Activated T-helper 2 cell treated with anti-CD3 and anti-CD28 coated beads, Interferon-gamma antibody, Interleukin-2, Interleukin-4, amounts not matched to agents 10 μg/mL and 5 μg/mL and 100 μg/mL, durations not matched to agents 14 hours and 24 hours and 36 hours (primary cell): Measurements from ENCODE around the gene PLIN5. TPM values are rescaled to one million over a fixed set of nuclear protein-coding genes. Genes with fewer than 3 reads are reported as not detected.
"Not testable (repeated sequence)": the region's sequence is repeated elsewhere in the genome, so short reads cannot be mapped to it uniquely, and the experiment has no call there.

Experiments used
- DNase-seq: peaks from one replicate; pipeline ENCODE4 v3.0.0; 2021; ENCODE audit warnings: low spot score
- H3K27ac Mint-ChIP-seq: one replicate; pipeline ENCODE4 v1.8.0; 2021; ENCODE audit warnings: mixed read lengths
- H3K27me3 Mint-ChIP-seq: one replicate; pipeline ENCODE4 v1.8.0; 2021; ENCODE audit warnings: low read depth, mixed read lengths
- H3K36me3 Mint-ChIP-seq: one replicate; pipeline ENCODE4 v1.8.0; 2021; ENCODE audit warnings: low read depth, mixed read lengths
- H3K4me1 Mint-ChIP-seq: one replicate; pipeline ENCODE4 v1.8.0; 2021; ENCODE audit warnings: low read depth, mixed read lengths
- H3K4me3 Mint-ChIP-seq: one replicate; pipeline ENCODE4 v1.8.0; 2021; ENCODE audit warnings: low read depth, mild to moderate bottlenecking, moderate library complexity, mixed read lengths
- H3K9me3 Mint-ChIP-seq: one replicate; pipeline ENCODE4 v1.8.0; 2021; ENCODE audit warnings: mixed read lengths
- intact Hi-C: fragments of 100-400 bp; cut with micrococcal nuclease; formaldehyde crosslinking; loops from one replicate; pipeline ENCODE4 v1.15.1; 2023
- total RNA-seq: library from RNA; stranded (reverse); gene quantifications from 2 replicates; pipeline ENCODE4 v1.2.3, GENCODE V29; 2022

Gene PLIN5
- total RNA-seq, 1 donor from 2014 or later, result 0.27 TPM

DNA sequence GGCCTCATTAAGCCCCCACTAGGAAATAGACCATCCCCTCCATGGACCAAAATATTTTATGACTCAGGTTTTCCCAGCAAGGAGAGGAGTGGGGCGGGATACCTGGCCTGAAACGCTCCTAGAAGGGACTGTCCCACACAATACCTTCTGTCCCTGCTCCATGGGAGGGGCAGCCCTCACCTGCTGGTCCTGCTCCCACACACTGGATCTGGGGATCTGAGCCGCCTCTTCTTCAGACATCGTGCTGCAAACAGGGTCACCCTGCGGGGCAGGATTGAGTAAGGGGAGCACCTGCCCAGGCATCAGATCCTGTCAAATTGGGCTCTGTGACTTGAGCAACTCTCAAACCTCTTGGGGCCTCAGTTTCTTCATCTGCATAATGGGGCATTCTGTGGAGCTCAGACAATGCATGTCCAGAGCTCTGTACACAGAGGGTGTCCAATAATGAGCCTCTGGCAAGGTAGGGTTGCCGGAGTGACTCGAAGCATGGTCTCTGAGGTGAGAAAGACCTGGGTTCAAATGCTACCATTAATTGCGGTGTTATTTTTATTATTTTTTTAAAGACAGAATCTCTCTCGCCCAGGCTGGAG lies 1.1 kb downstream of the PLIN5 start:
- Mint-ChIP-seq H3K9me3 (no peaks in the 10 kb centered on the region), H3K27ac (no peak overlapping the region), H3K4me1 (peaks cover 2% of the 10 kb centered on the region), H3K4me3 (no peak overlapping the region), H3K36me3 (no peaks in the 10 kb centered on the region), H3K27me3 (peaks cover 11% of the 10 kb centered on the region)
- DNase-seq, result no peak
- intact Hi-C loops, result no loop called here

DNA sequence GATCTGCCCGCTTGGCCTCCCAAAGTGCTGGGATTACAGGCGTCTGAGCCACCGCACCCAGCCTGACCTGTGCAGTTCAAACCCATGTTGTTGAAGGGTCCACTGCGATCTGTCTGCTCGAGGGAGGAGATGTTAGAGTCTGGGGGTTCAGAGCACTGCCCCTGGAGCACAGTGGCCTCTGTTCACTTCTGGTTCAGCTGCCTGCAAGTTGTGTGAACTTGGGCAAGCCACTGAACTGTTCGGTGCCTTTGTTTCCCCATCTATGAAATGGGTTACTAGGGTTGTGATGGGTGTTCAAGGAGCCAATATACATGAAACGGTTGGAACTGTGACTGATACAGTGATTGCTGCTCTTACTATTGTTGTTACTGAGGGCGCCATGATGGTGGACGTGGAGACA lies 1.7 kb downstream of the PLIN5 start:
- Mint-ChIP-seq H3K4me1 (peaks cover 2% of the 10 kb centered on the region), H3K36me3 (no peaks in the 10 kb centered on the region), H3K27ac (no peak overlapping the region), H3K4me3 (no peak overlapping the region), H3K9me3 (no peaks in the 10 kb centered on the region), H3K27me3 (peaks cover 11% of the 10 kb centered on the region)
- intact Hi-C loops, result no loop called here
- no peak for DNase-seq

DNA sequence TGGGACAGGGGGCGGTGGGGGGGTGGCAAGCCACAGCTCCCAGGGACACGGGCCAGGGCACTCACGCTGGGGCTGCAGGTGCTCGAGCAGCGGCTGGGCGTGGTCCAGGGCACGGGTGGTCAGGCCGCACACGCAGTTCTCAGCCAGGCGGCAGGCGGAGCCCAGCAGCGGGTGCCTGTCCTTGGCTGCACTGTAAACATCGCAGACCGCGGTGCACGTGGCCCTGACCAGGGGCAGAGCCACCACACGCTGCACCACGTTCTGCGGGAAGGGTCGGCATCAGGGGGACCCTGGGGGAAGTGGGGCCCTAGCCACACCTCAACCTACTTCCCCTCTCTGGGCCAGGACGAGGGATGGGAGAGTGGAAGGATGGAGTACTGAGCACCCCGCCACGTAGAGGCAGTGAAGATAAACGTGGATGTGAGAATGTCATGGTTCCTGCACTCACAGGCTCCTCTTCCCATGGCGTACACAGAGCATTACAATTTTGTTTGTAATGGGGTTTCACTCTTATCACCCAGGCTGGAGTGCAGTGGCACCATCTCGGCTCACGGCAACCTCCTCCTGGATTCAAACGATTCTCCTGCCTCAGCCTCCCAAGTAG lies 3.4 kb downstream of the PLIN5 start:
- no peak for DNase-seq
- peaks cover 2% of the 10 kb centered on the region for H3K4me1 Mint-ChIP-seq
- no peaks in the 10 kb centered on the region for H3K9me3 Mint-ChIP-seq
- no peaks in the 10 kb centered on the region for H3K36me3 Mint-ChIP-seq
- peaks cover 11% of the 10 kb centered on the region for H3K27me3 Mint-ChIP-seq
- no peak overlapping the region for H3K4me3 Mint-ChIP-seq
- intact Hi-C loops, result no loop called here
- H3K27ac Mint-ChIP-seq, result no peak overlapping the region

DNA sequence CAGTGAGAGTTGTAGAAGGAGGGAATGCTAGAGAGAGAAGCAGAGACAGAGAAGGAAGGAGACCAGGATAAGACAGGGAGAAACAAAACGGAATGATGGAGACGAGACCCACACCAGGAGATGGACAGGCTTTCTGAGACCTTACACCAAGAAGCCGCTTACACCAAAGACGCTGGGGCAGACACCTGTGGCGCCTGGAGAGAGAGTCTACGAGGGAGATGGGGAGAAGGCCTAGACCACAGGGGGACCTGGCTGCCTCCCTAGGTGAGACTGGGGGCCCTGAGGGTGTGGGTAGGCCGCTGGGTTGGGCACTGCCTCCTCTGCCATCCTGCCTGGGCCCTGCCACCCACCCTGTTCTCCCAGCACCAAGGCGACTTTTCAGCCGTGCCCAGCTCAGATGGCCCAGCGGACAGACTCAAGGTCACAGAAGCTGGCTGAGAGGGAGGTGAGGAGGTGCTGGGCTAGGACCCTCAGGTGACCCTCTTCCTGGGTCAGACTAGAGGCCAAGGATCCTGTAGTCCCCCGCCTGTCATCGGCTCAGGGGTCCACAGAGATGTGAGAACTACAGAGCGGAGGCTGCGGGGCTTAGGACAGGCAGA lies 5.0 kb downstream of the PLIN5 start:
- intact Hi-C loops, result no loop called here
- Mint-ChIP-seq H3K4me3 (no peak overlapping the region), H3K27ac (no peak overlapping the region), H3K36me3 (no peaks in the 10 kb centered on the region), H3K27me3 (peaks cover 8% of the 10 kb centered on the region), H3K4me1 (no peaks in the 10 kb centered on the region), H3K9me3 (no peaks in the 10 kb centered on the region)
- no peak for DNase-seq

DNA sequence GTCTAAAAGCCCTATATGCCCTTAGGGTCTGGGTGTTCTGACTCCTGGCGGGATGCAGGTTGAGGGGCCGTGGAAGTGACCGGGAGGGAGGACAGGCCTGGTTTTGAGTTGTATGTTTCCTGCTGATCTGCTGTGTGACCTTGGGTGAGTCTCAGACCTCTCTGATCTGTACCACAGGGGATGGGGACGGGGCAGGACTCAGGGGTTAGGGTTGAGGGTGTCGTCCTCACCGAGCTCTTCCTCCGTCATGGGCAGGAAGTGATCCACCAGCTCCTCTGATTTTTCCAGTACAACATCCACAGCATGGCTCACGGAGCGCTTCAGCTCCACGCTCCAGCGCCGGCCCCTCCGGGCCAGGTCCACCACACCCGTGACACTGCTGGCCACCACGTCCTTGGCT lies 6.2 kb downstream of the PLIN5 start:
- no peaks in the 10 kb centered on the region for H3K36me3 Mint-ChIP-seq
- no peaks in the 10 kb centered on the region for H3K9me3 Mint-ChIP-seq
- H3K27me3 Mint-ChIP-seq, result peaks cover 6% of the 10 kb centered on the region
- no peak overlapping the region for H3K27ac Mint-ChIP-seq
- no peaks in the 10 kb centered on the region for H3K4me1 Mint-ChIP-seq
- H3K4me3 Mint-ChIP-seq, result no peak overlapping the region
- intact Hi-C loops, result no loop called here
- no peak for DNase-seq

DNA sequence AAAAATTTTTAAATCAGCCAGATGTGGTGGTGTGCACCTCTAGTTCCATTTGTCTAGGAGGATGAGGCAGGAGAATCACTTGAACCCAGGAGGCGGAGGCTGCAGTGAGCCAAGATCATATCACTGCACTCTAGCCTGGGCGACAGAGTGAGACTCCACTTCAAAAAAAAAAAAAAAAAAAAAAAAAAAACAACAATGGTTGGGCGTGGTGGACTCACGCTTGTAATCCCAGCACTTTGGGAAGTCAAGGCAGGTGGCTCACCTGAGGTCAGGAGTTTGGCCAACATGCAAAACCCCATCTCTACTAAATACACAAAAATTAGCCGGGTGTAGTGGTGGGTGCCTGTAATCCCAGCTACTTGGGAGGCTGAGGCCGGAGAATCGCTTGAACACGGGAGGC lies 7.6 kb downstream of the PLIN5 start:
- H3K27ac Mint-ChIP-seq, DNase-seq, H3K4me3 Mint-ChIP-seq: not testable (repeated sequence)

DNA sequence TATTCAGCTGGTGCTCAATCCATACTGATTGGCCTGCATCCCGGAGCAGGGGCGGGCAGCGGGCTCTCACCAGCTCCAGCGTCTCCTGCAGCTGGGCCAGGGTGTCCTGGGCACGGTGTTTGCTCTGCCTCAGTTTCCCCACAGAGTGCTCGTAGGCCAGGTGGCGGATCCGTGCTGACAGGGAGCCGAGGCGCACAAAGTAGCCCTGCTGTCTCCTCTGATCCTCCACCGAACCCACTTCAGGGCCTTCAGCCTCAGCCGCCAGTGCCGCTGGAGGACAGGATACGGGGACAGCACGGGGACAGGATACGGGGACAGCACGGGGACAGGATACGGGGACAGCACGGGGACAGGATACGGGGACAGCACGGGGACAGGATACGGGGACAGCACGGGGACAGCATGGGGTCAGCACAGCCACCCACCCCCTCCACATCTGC lies 9.4 kb downstream of the PLIN5 start:
- Mint-ChIP-seq H3K27me3 (peaks cover 1% of the 10 kb centered on the region), H3K4me3 (no peak overlapping the region), H3K36me3 (no peaks in the 10 kb centered on the region), H3K27ac (no peak overlapping the region), H3K4me1 (no peaks in the 10 kb centered on the region), H3K9me3 (no peaks in the 10 kb centered on the region)
- no peak for DNase-seq
- intact Hi-C loops, result no loop called here

More for the DNA sequence above, 7.6 kb downstream of the PLIN5 start:
- H3K9me3 Mint-ChIP-seq, H3K27me3 Mint-ChIP-seq, H3K4me1 Mint-ChIP-seq, intact Hi-C loops, H3K36me3 Mint-ChIP-seq: not testable (repeated sequence)

DNA sequence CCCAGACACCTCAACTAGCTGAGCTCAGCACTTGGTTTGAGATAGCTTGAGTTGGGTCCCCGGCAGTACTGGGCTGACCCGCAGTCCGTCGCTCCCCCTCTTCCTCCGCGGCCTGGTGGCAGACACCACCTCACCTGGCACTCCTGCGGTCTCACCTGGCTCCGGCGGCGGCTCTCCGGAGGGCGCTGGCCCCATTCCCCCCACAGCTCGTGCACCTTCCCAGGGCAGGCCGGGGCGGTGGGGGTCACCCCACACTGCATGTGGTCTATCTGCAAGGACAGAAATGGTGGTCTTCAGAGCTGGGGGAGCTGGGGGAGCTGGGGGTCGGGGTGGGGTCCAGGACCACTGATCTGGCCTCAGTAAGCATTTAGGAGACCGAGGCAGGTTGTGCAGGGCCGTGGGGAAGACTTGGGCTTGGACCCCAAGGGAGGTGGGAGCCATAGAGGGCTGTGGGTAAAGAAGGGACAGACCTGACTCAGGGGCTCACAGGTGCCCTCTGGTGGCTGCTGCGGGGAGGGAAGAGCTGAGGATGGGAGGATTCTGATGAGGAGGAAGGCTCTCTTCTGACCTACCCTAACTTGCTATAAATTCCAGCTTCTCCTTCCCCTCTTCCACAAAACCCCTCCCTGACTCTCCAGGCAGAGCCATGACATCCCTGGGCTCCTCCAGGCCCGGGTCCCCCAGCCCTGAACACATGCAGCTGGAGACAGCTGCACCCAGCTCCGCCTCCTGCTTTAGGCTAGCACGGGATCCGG lies 10.0 kb downstream of the PLIN5 start:
- no peak overlapping the region for H3K4me3 Mint-ChIP-seq
- DNase-seq, result peak; percentile 48
- no peaks in the 10 kb centered on the region for H3K4me1 Mint-ChIP-seq
- H3K27me3 Mint-ChIP-seq, result no peaks in the 10 kb centered on the region
- no peaks in the 10 kb centered on the region for H3K36me3 Mint-ChIP-seq
- H3K27ac Mint-ChIP-seq, result no peak overlapping the region
- no peaks in the 10 kb centered on the region for H3K9me3 Mint-ChIP-seq
- intact Hi-C loops, result no loop called here

DNA sequence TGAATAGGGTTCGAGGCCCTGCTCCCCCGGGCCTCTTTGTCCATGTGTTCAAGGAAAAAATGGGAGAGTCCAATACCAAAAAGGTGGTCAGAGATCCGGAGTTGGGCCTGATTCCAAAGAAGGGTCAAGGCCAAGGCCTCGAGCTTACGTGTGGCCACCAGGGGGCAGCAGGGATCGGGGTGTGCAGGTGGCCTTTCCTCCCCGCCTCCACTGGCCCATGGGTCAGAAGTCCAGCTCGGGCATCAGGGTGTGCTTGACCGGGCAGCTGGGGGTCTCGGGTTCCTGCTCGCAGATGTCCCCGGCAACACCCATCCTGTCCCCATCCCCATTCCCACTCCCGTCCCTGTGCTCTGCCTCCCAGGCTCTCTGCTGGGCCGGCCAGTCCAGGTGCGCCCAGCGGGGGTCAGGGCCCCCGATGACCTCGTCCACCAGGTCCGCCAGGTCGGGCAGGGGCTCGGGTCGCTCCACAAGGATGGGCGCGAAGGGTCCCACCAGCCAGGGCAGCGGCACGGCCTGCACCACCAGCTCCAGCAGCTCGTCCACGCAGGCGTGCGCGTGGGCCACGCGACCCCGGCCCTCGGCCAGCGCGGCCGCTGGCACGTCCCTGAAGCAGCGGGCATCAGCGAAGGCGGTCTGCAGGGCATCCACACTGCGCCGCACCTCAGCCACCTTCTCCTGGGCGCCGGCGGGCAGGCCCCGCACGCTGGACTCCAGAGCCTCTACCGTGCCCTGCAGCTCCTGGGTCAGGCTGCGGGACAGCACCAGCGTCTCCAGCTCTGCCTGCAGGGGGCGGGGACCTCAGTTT lies 11.5 kb downstream of the PLIN5 start:
- intact Hi-C loops, result no loop called here

DNA sequence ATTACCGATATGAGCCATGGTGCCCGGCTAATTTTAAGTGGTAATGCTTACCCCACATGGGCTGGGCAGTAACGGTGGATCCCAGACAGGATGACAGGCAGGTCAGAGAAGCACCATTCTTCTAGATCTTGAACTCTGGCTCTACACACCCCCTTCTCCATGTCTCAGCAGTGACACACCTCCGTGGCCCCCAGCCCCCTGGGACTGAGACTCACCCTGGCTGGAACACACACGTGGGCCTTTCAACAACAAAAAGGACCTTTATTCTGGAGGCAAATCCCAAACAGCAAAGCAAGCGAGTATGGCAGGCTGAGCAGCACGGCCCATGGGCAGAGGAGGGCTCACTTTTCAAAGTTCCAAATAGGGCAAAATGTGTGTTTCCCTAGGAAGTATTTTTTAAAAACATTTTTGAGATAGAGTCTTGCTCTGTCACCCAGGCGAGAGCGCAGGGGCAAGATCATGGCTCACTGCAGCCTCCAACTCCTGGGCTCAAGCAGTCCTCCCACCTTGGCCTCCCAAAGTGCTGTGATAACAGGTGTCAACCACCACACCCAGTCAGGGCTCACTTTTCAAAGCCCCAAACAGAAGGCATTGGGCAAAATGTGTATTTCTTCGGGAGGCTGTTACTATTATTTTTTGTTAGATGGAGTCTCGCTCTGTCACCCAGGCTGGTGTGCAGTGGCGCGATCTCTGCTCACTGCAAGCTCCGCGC lies 12.6 kb downstream of the PLIN5 start:
- DNase-seq, result no peak
- H3K4me1 Mint-ChIP-seq, result no peaks in the 10 kb centered on the region
- H3K27me3 Mint-ChIP-seq, result no peaks in the 10 kb centered on the region
- intact Hi-C loops, result no loop called here
- H3K9me3 Mint-ChIP-seq, result no peaks in the 10 kb centered on the region
- no peak overlapping the region for H3K27ac Mint-ChIP-seq
- H3K4me3 Mint-ChIP-seq, result no peak overlapping the region
- no peaks in the 10 kb centered on the region for H3K36me3 Mint-ChIP-seq

More for the DNA sequence above, 11.5 kb downstream of the PLIN5 start:
- no peaks in the 10 kb centered on the region for H3K27me3 Mint-ChIP-seq
- no peaks in the 10 kb centered on the region for H3K4me1 Mint-ChIP-seq
- DNase-seq, result no peak
- H3K27ac Mint-ChIP-seq, result no peak overlapping the region
- H3K4me3 Mint-ChIP-seq, result no peak overlapping the region
- H3K9me3 Mint-ChIP-seq, result no peaks in the 10 kb centered on the region
- H3K36me3 Mint-ChIP-seq, result no peaks in the 10 kb centered on the region

DNA sequence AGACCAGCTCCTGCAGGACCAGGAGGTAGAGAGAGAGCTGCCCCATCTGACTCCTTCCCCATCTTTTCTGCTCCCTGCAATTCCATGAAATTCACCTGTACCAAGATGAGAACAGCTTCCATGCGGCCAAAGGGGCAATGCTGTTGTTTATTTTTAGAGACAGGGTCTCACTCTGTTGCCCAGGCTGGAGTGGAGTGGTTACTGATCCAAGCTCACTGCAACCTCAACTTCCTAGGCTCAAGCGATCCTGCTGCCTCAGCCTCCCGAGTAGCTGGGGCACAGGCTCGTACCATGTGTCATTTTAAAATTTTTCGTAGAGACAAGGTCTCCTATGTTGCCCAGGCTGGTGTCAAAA lies 13.2 kb downstream of the PLIN5 start:
- no peak for DNase-seq
- Mint-ChIP-seq H3K4me1 (no peaks in the 10 kb centered on the region), H3K4me3 (no peak overlapping the region), H3K27me3 (no peaks in the 10 kb centered on the region), H3K36me3 (no peaks in the 10 kb centered on the region), H3K9me3 (no peaks in the 10 kb centered on the region), H3K27ac (no peak overlapping the region)
- intact Hi-C loops, result no loop called here

DNA sequence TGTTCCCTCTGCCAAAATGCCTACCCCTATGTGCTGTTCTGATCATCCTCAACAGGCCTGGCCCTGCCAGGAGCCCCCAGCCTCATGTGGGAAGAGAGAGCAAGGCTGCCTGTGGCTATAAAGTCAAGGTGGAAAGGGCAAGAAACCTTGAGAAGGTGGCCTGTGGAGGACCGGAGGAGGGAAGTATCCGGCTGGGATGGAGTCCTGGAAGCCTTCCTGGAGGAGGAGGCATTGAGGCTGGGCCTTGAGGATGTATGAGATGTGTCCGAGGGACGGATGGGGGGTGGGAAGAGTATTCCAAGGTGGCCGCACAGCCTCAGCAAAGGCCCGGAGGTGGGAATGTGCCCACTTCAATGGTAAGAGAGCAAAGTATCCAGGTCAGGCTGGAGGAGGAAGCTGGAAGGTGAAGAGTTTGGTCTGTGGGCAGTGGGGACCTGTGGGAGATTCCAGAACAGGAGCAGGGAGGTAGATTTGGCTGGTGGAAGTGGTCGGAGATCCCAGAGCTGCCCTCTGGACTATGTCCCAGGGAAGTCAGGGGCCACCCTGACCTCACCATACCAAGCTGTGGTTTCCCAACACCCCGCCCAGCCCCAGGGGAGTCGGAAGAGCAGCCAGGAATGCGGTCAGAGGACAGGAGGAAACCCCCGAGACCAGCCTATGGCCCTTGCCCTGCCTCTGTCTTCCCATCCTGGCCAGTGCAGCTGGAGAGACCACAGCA lies 13.7 kb downstream of the PLIN5 start:
- H3K4me1 Mint-ChIP-seq, result no peaks in the 10 kb centered on the region
- H3K36me3 Mint-ChIP-seq, result no peaks in the 10 kb centered on the region
- H3K27me3 Mint-ChIP-seq, result no peaks in the 10 kb centered on the region
- DNase-seq, result no peak
- no peak overlapping the region for H3K27ac Mint-ChIP-seq
- H3K9me3 Mint-ChIP-seq, result no peaks in the 10 kb centered on the region
- H3K4me3 Mint-ChIP-seq, result no peak overlapping the region
- intact Hi-C loops, result no loop called here
